Activated CD4-positive, alpha-beta T cell treated with anti-CD3 and anti-CD28 coated beads, Interleukin-2, amount 10 ng/mL, durations not matched to agents 7 days and 5 days (primary cell): ENCODE measurements around the gene NREP. TPM values are rescaled to one million over a fixed set of nuclear protein-coding genes. Genes with fewer than 3 reads are reported as not detected.

Experiments
- CTCF ChIA-PET: fragments of 350-600 bp; sonication (Branson Sonifier 250); formaldehyde crosslinking; loops from one replicate; lab custom pipeline; 2021; ENCODE audit warnings: antibody characterized with exemption; lab: Charles Lee
- POLR2A ChIA-PET: fragments of 350-600 bp; sonication (Branson Sonifier 250); formaldehyde crosslinking; loops from one replicate; lab custom pipeline; 2021; ENCODE audit warnings: antibody characterized with exemption; lab: Charles Lee
- DNase-seq: peaks from one replicate; pipeline ENCODE4 v3.0.0-alpha.2; 2020
- H3K27ac Mint-ChIP-seq: one replicate; pipeline ENCODE4 v1.8.0; 2021; ENCODE audit warnings: mild to moderate bottlenecking, moderate library complexity, mixed read lengths
- H3K27me3 Mint-ChIP-seq: one replicate; pipeline ENCODE4 v1.8.0; 2021; ENCODE audit warnings: mixed read lengths
- H3K36me3 Mint-ChIP-seq: one replicate; pipeline ENCODE4 v1.8.0; 2021; ENCODE audit warnings: low read depth, mixed read lengths
- H3K4me1 Mint-ChIP-seq: one replicate; pipeline ENCODE4 v1.8.0; 2021; ENCODE audit warnings: mixed read lengths
- H3K4me3 Mint-ChIP-seq: one replicate; pipeline ENCODE4 v1.8.0; 2021; ENCODE audit warnings: mild to moderate bottlenecking, moderate library complexity, mixed read lengths
- H3K9me3 Mint-ChIP-seq: one replicate; pipeline ENCODE4 v1.8.0; 2021; ENCODE audit warnings: mixed read lengths
- total RNA-seq, 2 experiments: library from RNA; stranded (reverse); gene quantifications; one replicate each; pipeline ENCODE4 v1.2.3, GENCODE V29; 2021

The NREP gene
- total RNA-seq, 2 experiments from 2014 or later = 22.8 to 27.3 TPM

DNA sequence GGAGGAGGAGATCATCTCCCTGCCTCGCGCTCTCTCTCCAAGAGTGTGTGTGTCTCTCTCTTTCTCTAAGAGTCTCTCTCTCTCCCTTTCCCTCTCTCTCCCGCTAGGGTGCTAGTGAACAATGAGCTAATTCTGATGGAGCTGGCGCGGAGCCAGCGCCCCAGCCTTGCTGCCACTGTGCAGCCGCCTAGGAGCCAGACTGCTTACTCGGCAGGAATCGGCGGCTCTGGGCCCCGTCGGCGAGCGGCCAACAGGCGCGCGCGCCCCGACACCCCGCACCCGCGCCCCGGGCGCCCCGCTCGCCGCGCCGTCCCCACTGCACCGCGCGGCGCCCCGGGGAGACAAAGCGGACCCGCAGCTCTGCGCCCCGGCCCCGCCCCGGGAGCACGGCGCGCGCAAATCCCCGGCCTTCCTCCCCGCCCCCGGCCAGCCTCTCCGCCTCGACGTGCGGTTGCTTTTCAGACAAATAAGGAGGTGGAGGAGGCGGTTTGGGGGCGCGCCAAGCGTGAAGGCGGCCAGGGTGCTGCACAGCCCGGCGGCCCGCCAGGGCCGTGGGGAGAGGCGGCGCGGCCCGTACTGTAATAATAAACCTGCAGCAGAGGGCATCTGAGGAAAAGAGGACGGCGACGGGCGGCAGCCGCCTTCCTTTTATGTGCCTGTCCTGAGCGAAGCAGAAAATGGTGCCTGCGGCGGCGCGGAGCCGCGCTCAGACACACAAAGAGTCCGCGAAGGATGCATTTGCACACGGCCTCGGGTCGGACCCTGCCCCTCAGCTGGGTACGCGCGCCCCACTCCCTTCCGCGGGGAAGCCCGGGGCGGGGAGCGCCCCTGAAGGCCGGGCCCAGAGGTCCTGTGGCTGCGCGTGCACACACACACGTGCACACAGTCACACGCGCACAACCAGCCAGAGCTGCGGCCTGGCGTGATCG, 625 bp upstream of the NREP start:
- peaks cover 27% of the 10 kb centered on the region for H3K4me1 Mint-ChIP-seq
- peak overlapping the region; percentile 92 for H3K27ac Mint-ChIP-seq
- CTCF ChIA-PET = interaction anchor here (0.6 to 1.4 kb wide), 7 partner anchors 8 to 1164 kb away, joined by 3 to 10 read pairs (median 3); no protein-coding TSS in a partner anchor
- H3K27me3 Mint-ChIP-seq = peaks cover under 1% of the 10 kb centered on the region
- POLR2A ChIA-PET = interaction anchor here (0.6 to 1.0 kb wide), 3 partner anchors 53 to 783 kb away, joined by 3 to 6 read pairs (median 3); no protein-coding TSS in a partner anchor
- no peaks in the 10 kb centered on the region for H3K9me3 Mint-ChIP-seq
- peak; percentile 91 for DNase-seq
- H3K4me3 Mint-ChIP-seq = peak overlapping the region; percentile 87
- peaks cover 5% of the 10 kb centered on the region for H3K36me3 Mint-ChIP-seq

DNA sequence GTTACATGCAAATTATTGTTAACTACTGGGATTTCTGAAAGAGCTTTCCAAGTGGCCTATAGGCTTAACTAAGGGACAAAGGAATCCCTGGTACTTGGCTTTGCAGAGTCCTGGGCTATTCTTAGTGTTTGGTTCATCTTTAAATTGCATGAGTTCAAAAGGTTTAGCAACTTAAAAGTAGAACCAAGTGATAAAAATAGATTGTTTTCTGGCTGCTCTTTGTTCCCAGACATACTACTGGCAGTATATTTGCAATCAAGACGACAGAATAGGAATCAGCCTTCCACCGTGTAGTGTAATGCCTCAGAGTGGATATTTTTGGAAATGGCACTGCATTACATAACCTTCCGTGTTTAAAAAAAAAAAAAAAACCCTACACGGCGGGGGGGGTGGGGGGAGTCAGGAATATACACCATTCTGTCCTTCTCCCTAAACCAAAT, 1.0 kb downstream of the NREP start:
- Mint-ChIP-seq H3K36me3 (peaks cover 8% of the 10 kb centered on the region), H3K27me3 (no peaks in the 10 kb centered on the region), H3K4me1 (peaks cover 27% of the 10 kb centered on the region), H3K9me3 (no peaks in the 10 kb centered on the region), H3K4me3 (peak overlapping the region; percentile 87), H3K27ac (no peak overlapping the region)
- CTCF ChIA-PET = no interaction called here
- POLR2A ChIA-PET = no interaction called here
- DNase-seq = no peak

DNA sequence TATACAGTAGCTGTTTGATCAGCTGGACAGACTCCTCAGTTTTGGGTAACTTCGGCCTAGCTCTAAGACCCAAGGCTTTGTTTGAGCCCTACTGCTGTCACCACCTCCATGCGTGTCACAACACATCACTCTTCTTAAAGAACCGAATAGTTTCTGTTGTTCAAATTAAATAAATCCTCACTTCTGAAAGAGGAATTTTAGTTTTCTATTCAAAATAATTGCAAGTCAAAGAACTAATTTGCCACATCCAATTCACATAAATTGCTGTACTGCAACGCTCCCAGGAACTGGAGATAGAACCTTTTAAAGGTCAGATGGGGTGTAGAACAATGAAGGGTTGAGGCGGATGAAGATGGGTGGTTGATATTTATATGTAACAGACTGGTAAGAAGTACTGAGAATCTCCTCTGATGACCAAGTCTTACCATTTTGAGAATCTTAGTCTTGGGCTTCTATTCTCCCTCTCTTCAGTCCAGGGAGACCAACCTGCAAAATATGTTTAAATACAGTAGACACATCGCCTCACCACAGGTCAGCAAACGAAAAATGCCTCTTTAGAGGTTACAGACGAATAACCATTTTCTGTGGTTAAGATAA, 1.6 kb downstream of the NREP start:
- H3K36me3 Mint-ChIP-seq = peaks cover 8% of the 10 kb centered on the region
- peak overlapping the region; percentile 87 for H3K4me3 Mint-ChIP-seq
- H3K4me1 Mint-ChIP-seq = peaks cover 27% of the 10 kb centered on the region
- H3K9me3 Mint-ChIP-seq = no peaks in the 10 kb centered on the region
- H3K27ac Mint-ChIP-seq = no peak overlapping the region
- no peak for DNase-seq
- POLR2A ChIA-PET = no interaction called here
- CTCF ChIA-PET = interaction anchor here (0.9 kb wide), 1 partner anchor 57 kb away, joined by 3 read pairs; no protein-coding TSS in a partner anchor
- H3K27me3 Mint-ChIP-seq = no peaks in the 10 kb centered on the region

DNA sequence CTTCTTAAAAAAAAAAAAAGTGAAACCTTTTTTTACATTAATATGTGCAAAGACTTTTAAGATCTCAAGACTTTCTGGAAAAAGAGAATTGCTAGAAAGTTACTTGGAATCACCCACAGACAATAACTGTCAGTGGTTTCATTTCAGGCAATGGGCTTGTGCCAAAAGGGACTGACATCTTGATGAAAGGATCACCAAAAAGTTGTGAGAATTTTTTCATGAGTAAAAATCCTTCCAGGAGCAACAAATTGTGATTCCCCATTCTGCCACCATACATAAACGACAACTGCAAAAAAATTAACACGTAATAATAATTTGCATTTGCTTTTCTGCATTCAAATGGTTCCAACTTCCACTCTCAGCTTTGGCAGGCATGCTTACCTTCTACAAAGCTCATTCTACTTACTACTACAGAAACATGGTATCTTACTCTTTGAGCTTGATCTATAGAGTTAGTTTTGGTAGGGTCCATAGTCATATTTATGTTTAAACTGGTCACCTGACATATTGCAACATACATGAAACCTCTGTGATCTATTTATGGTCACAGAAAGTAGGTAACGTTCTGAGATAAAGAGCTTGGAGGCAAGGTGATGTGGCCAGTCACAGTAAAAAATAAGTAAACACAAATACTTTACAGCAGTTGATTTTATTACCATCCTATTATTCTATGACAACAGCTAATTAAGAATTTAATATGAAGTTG, 3.0 kb downstream of the NREP start:
- POLR2A ChIA-PET = no interaction called here
- no peaks in the 10 kb centered on the region for H3K9me3 Mint-ChIP-seq
- peaks cover 27% of the 10 kb centered on the region for H3K4me1 Mint-ChIP-seq
- H3K4me3 Mint-ChIP-seq = no peak overlapping the region
- H3K27ac Mint-ChIP-seq = no peak overlapping the region
- DNase-seq = no peak
- CTCF ChIA-PET = no interaction called here
- H3K27me3 Mint-ChIP-seq = no peaks in the 10 kb centered on the region
- peaks cover 10% of the 10 kb centered on the region for H3K36me3 Mint-ChIP-seq

DNA sequence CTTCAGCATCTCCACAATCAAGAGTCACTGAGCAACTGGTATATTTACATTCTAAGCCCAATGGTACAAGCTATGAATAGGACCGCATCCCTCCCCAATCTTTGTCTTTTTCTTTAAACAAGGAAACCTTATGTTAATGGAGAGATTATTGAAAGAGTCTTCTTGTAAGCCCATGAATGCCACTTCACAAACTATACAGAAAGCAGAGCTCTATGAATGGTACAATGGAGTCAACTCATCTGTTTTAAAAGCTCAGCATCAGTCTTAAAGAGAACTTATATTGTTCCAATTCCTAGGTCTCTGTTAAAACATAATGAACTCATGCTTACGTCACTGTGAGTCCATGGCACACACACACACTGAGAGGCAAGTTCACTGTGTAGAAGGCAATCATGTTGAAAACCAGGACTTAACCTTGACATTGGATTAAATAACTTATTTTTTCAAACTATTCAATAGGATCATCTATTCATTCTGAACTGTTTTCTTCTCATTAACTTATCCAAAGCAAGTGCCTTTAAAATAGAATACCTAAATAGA, 4.5 kb downstream of the NREP start:
- Mint-ChIP-seq H3K27me3 (no peaks in the 10 kb centered on the region), H3K36me3 (peaks cover 13% of the 10 kb centered on the region), H3K27ac (no peak overlapping the region), H3K4me3 (no peak overlapping the region), H3K4me1 (peaks cover 24% of the 10 kb centered on the region), H3K9me3 (no peaks in the 10 kb centered on the region)
- DNase-seq = no peak
- POLR2A ChIA-PET = interaction anchor here (0.5 kb wide), 1 partner anchor 10 kb away, joined by 3 read pairs; no protein-coding TSS in a partner anchor
- CTCF ChIA-PET = interaction anchor here (1.0 kb wide), 1 partner anchor 17 kb away, joined by 3 read pairs; no protein-coding TSS in a partner anchor

DNA sequence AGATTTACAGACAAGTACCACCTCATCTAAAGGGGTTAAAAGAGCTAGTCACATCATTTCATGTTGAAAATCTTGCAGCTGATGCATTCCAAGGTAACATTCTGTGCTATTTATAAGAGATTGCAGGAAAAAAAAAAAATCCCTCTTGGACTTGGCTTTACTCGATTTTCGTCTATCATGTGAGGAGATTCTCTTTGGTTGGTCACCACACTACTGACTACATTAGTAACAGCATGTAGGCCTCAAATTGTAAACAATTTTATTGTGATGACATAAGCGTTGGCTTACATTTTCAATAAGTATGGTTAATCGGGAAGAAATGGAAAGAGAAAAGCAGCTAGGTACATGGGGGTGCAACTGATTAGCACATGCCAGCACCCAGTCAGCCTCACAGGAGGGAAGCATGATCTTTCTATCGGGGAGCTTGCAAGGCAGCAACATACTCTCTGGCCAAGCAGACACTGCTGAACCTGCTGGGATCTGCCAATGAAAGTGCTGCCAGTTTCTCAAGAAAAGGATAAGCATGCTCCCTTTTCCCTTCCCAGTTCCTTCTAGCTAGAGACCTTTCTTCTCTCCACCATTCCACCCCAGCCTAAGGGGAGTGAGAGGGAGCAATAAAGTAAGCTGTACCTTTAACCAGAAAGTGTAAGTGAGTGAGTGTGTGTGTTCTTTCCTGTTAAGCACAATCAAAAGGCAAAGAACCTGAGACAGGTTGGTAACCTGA, 7.5 kb downstream of the NREP start:
- CTCF ChIA-PET = interaction anchor here (0.9 to 1.0 kb wide), 2 partner anchors 9 to 216 kb away, joined by 3 read pairs; no protein-coding TSS in a partner anchor

DNA sequence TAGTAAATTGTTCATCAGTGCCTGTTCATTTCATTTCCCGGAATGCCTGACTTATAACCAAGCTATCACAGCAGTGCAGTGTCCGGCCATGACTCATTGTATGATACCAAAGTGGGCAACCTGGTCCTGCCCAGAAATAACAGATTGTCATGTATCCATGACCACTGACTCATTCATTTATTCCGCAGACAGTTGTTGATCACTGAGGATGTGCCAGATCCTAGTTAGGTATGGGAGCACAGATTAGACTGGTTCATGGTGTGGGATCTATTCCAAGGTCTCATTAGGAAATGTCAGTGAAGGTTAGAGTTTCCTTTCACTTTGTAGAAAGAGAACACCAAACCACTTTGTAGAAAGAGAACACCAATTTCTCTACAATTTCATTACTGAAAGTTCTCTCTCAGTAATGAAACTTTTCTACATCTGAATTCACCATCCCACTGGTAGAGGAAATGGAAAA, 8.7 kb downstream of the NREP start:
- ChIA-PET CTCF (no interaction called here), POLR2A (no interaction called here)
- H3K4me1 Mint-ChIP-seq = peaks cover 8% of the 10 kb centered on the region
- DNase-seq = no peak
- H3K9me3 Mint-ChIP-seq = no peaks in the 10 kb centered on the region
- no peaks in the 10 kb centered on the region for H3K27me3 Mint-ChIP-seq
- peaks cover 16% of the 10 kb centered on the region for H3K36me3 Mint-ChIP-seq
- H3K4me3 Mint-ChIP-seq = no peak overlapping the region
- H3K27ac Mint-ChIP-seq = no peak overlapping the region

More for the DNA sequence above, 7.5 kb downstream of the NREP start:
- H3K9me3 Mint-ChIP-seq = no peaks in the 10 kb centered on the region
- no peak overlapping the region for H3K27ac Mint-ChIP-seq
- peaks cover 19% of the 10 kb centered on the region for H3K36me3 Mint-ChIP-seq
- H3K4me1 Mint-ChIP-seq = peaks cover 8% of the 10 kb centered on the region
- no peak overlapping the region for H3K4me3 Mint-ChIP-seq
- no peaks in the 10 kb centered on the region for H3K27me3 Mint-ChIP-seq
- DNase-seq = no peak
- POLR2A ChIA-PET = no interaction called here

DNA sequence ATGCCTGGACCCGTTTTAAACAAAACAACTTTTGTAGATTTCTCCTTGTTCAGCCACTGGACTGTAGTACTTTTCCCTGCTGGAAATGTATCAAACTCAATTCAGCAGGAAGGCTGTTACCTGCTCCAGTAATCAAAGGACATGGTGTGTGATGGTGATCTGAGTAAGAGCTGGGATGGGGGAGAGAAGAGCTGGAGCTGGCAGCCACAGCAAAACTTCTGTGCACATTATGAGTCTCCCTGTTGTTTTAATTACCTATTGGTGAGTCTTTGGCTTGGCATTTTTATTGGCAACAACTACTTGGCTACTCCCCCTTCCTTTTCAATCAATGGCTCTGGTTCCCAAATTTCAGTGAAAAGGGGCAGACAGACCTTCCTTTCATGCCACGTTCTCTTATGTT, 9.7 kb downstream of the NREP start:
- H3K27ac Mint-ChIP-seq = no peak overlapping the region
- DNase-seq = no peak
- ChIA-PET CTCF (no interaction called here), POLR2A (no interaction called here)
- peaks cover 14% of the 10 kb centered on the region for H3K4me1 Mint-ChIP-seq
- no peaks in the 10 kb centered on the region for H3K27me3 Mint-ChIP-seq
- no peaks in the 10 kb centered on the region for H3K9me3 Mint-ChIP-seq
- H3K36me3 Mint-ChIP-seq = peaks cover 14% of the 10 kb centered on the region
- no peak overlapping the region for H3K4me3 Mint-ChIP-seq

DNA sequence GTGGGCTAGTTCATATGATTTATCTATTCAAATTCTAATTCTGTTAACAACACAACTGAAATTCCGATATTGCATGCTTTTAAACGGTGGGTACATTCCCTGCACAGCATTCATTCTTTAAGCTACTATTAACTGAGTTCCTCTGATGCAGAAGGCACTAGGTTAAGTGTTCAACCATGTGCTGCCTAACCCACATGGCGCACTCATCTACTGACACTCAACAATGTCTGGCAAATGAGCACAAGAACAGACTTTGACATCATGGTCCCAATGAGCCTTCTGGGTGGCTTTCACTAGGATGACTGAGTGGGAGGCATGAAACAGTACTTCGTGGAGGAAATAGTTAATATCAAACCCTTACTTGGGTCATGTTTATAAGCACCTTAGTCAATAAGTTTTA, 10.2 kb downstream of the NREP start:
- H3K27ac Mint-ChIP-seq = no peak overlapping the region
- H3K9me3 Mint-ChIP-seq = no peaks in the 10 kb centered on the region
- POLR2A ChIA-PET = no interaction called here
- H3K36me3 Mint-ChIP-seq = peaks cover 12% of the 10 kb centered on the region
- peaks cover 20% of the 10 kb centered on the region for H3K4me1 Mint-ChIP-seq
- no peaks in the 10 kb centered on the region for H3K27me3 Mint-ChIP-seq
- DNase-seq = no peak
- no peak overlapping the region for H3K4me3 Mint-ChIP-seq
- CTCF ChIA-PET = no interaction called here

DNA sequence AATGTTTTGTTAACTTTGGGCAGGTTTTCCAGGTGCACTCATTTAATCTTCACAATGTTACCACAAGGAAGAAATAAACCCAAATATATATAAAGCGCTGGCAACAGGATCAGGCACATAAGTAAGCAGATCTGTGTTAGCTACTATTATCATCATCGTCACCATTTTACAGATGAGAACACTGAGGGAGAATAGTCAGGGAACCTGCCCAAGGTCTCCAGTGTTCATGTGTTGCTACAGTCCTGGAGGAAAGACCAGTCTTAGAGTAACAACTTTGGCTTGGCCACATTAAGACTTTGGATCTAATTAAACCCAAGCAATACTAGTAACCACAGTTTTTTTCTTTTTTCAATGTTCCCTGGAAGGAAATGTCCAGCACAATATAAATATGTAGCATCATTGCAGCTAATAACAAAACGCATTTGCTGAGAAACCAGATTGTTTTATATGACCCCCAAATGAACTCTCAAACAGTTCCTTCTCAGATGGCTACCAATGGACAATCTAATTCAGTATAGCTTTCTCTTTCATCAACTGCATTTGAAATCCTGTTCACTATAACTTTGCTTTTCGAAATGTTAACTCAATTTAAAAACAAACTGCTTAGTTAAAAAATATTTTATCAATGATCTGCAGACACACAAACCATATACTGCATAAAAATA, 11.8 kb downstream of the NREP start:
- Mint-ChIP-seq H3K4me1 (peaks cover 32% of the 10 kb centered on the region), H3K4me3 (no peak overlapping the region), H3K27me3 (no peaks in the 10 kb centered on the region), H3K9me3 (no peaks in the 10 kb centered on the region), H3K36me3 (peaks cover 12% of the 10 kb centered on the region), H3K27ac (no peak overlapping the region)
- DNase-seq = no peak
- ChIA-PET CTCF (interaction anchor here (1.1 kb wide), 1 partner anchor 12 kb away, joined by 3 read pairs; no protein-coding TSS in a partner anchor), POLR2A (no interaction called here)

DNA sequence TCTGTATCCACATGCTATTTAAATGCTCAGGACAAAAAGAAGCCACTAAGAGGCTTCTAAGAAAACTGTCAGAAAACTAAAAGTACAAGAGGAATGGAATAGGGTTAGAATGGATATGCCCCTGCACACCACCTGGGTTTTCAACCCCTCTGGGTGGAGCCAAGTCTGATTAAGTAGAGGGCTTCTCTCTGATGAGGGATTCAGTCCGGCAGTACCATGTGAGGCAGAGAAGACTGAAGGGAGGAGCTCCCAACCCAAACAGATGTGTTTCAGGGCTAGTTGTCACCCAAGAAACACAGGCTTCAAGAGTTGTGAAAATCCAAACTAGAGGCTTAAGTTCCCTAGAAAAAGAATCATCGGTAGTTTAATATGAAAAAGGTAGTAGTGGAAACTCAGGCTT, 12.5 kb downstream of the NREP start:
- no peaks in the 10 kb centered on the region for H3K9me3 Mint-ChIP-seq
- H3K27me3 Mint-ChIP-seq = no peaks in the 10 kb centered on the region
- H3K4me1 Mint-ChIP-seq = peaks cover 34% of the 10 kb centered on the region
- H3K36me3 Mint-ChIP-seq = peaks cover 12% of the 10 kb centered on the region
- no peak for DNase-seq
- H3K4me3 Mint-ChIP-seq = no peak overlapping the region
- no peak overlapping the region for H3K27ac Mint-ChIP-seq
- ChIA-PET CTCF (interaction anchor here (0.6 to 1.1 kb wide), 2 partner anchors 13 to 103 kb away, joined by 3 read pairs; no protein-coding TSS in a partner anchor), POLR2A (interaction anchor here (0.7 kb wide), 1 partner anchor 16 kb away, joined by 3 read pairs; no protein-coding TSS in a partner anchor)
